ENCODE data around the gene SEMA3B. TPM values are rescaled to one million over a fixed set of nuclear protein-coding genes. Genes with fewer than 3 reads are reported as not detected.
"Not testable (repeated sequence)": the region's sequence is repeated elsewhere in the genome, so short reads cannot be mapped to it uniquely, and the experiment has no call there.

SEMA3B gene
- total and polyA plus RNA-seq, 2 donors from 2014 or later: 96.1 to 99.9 TPM

GRCh38 chr3:50303013-50303815 lies 34.3 kb downstream of the SEMA3B start, which contains the start of gene HYAL1:
HYAL1 (minus strand) TSS chr3:50303574; CDS start chr3:50302956, 618 bp downstream.
- TF ChIP-seq CTCF (IDR thresholded peaks at IDR 0.05; ENCODE audit: borderline replicate concordance, extremely low read depth, insufficient read depth): peak; percentile 25
- Histone ChIP-seq H3K9ac (ENCODE audit: low read length in 3 of 3) (peak within 1 kb of the TSS in 2 of 3 donors; percentile 65 to 89), H3K27me3 (ENCODE audit: control insufficient read depth, insufficient read depth, low read length) (no peaks in the 10 kb centered on the region), H3K27ac (ENCODE audit: low read depth in 2 of 2, low read length in 2 of 2) (peak within 1 kb of the TSS; percentile 92 to 96), H3K36me3 (ENCODE audit: control insufficient read depth in 2 of 3, insufficient read depth in 3 of 3, low read length in 3 of 3) (peaks cover 0 to 6% (median 3%) of the 10 kb centered on the region in 3 donors), H3K4me3 (ENCODE audit: low read length in 3 of 3) (peak within 1 kb of the TSS in 2 of 3 donors; percentile 49 to 79), H3K9me3 (ENCODE audit: control insufficient read depth in 2 of 3, insufficient read depth in 1 of 3, low read length in 3 of 3) (no peaks in the 10 kb centered on the region), H3K4me1 (ENCODE audit: control insufficient read depth in 2 of 3, insufficient read depth in 2 of 3, low read depth in 1 of 3, low read length in 3 of 3) (peaks cover 4 to 38% (median 14%) of the 10 kb centered on the region in 3 donors)
- FAIRE-seq (no peak), DNase-seq (peak; percentile 73 to 95 (median 82))
- intact Hi-C loops (cut with DNase I): no loop called here

GRCh38 chr3:50304601-50305000 lies 35.7 kb downstream of the SEMA3B start:
- TF ChIP-seq CTCF (IDR thresholded peaks at IDR 0.05; ENCODE audit: borderline replicate concordance, extremely low read depth, insufficient read depth): no peak
- Histone ChIP-seq H3K4me3 (ENCODE audit: low read length in 3 of 3) (no peak overlapping the region), H3K4me1 (ENCODE audit: control insufficient read depth in 2 of 3, insufficient read depth in 2 of 3, low read depth in 1 of 3, low read length in 3 of 3) (peaks cover 4 to 30% (median 10%) of the 10 kb centered on the region in 3 donors), H3K27me3 (ENCODE audit: control insufficient read depth, insufficient read depth, low read length) (no peaks in the 10 kb centered on the region), H3K36me3 (ENCODE audit: control insufficient read depth in 2 of 3, insufficient read depth in 3 of 3, low read length in 3 of 3) (peaks cover 0 to 6% (median 3%) of the 10 kb centered on the region in 3 donors), H3K27ac (ENCODE audit: low read depth in 2 of 2, low read length in 2 of 2) (no peak overlapping the region), H3K9me3 (ENCODE audit: control insufficient read depth in 2 of 3, insufficient read depth in 1 of 3, low read length in 3 of 3) (no peaks in the 10 kb centered on the region), H3K9ac (ENCODE audit: low read length in 3 of 3) (no peak overlapping the region)
- FAIRE-seq (no peak), DNase-seq (no peak)
- intact Hi-C loops (cut with DNase I): no loop called here

- H3K4me1 ChIP-seq (ENCODE audit: control insufficient read depth in 2 of 3, insufficient read depth in 2 of 3, low read depth in 1 of 3, low read length in 3 of 3); H3K4me3 ChIP-seq (ENCODE audit: low read length in 3 of 3); H3K27me3 ChIP-seq (ENCODE audit: control insufficient read depth, insufficient read depth, low read length); H3K9ac ChIP-seq (ENCODE audit: low read length in 3 of 3); intact Hi-C loops (cut with DNase I); H3K27ac ChIP-seq (ENCODE audit: low read depth in 2 of 2, low read length in 2 of 2); DNase-seq; H3K36me3 ChIP-seq (ENCODE audit: control insufficient read depth in 2 of 3, insufficient read depth in 3 of 3, low read length in 3 of 3); FAIRE-seq; H3K9me3 ChIP-seq (ENCODE audit: control insufficient read depth in 2 of 3, insufficient read depth in 1 of 3, low read length in 3 of 3): not testable (repeated sequence)
Observed at GRCh38 chr3:50312041-50312440, 43.1 kb downstream of the SEMA3B start.

DNA sequence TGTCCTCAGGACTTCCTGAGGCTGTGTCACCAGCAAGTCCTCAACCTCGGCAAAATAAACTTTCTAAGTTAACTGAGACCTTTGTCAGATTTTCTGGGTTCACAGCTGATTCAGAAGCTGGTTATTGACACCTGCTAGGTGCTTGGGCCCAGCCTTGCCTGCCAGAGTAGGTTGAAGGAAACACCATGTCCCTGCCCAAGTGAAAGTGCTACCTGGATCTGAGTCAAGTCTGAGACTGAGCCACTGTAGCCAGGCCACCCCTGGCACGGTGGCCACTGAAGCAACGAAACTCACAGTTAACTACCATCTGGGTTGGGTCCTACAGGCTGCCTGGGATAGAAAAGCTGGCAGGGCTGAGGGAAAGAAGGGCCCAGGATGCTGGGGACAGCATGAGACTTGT lies 45.4 kb downstream of the SEMA3B start:
- no peak overlapping the region for H3K9ac ChIP-seq (ENCODE audit: low read length in 3 of 3)
- no peak for TF ChIP-seq CTCF (IDR thresholded peaks at IDR 0.05; ENCODE audit: borderline replicate concordance, extremely low read depth, insufficient read depth)
- intact Hi-C loops (cut with DNase I): no loop called here
- FAIRE-seq (no peak), DNase-seq (no peak)
- no peak overlapping the region for H3K27ac ChIP-seq (ENCODE audit: low read depth in 2 of 2, low read length in 2 of 2)
- H3K36me3 ChIP-seq (ENCODE audit: control insufficient read depth in 2 of 3, insufficient read depth in 3 of 3, low read length in 3 of 3): peaks cover 6 to 18% (median 9%) of the 10 kb centered on the region in 3 donors
- no peaks in the 10 kb centered on the region for H3K9me3 ChIP-seq (ENCODE audit: control insufficient read depth in 2 of 3, insufficient read depth in 1 of 3, low read length in 3 of 3)
- H3K27me3 ChIP-seq (ENCODE audit: control insufficient read depth, insufficient read depth, low read length): no peaks in the 10 kb centered on the region
- H3K4me1 ChIP-seq (ENCODE audit: control insufficient read depth in 2 of 3, insufficient read depth in 2 of 3, low read depth in 1 of 3, low read length in 3 of 3): peaks cover 0 to 19% (median 6%) of the 10 kb centered on the region in 3 donors
- H3K4me3 ChIP-seq (ENCODE audit: low read length in 3 of 3): no peak overlapping the region
